GM19372 (cell line): ENCODE results near the gene RGN.
"Not testable (repeated sequence)": the region's sequence is repeated elsewhere in the genome, so short reads cannot be mapped to it uniquely, and the experiment has no call there.

Experiments
- ATAC-seq: cut with Tn5 transposase; IDR thresholded peaks from one replicate; pipeline ENCODE4 v1.9.1; 2021; ENCODE audit warnings: mild to moderate bottlenecking, low read depth, moderate library complexity; ENCODE audit not compliant: unreplicated experiment

The RGN gene

GRCh38 chrX:47112316-47112954 is 34.2 kb downstream of the RGN start:
- ATAC-seq = no peak

- ATAC-seq = not testable (repeated sequence)
Measured at GRCh38 chrX:47116551-47117110, 38.4 kb downstream of the RGN start.

GRCh38 chrX:47124466-47124865 is 46.2 kb downstream of the RGN start:
- not testable (repeated sequence) for ATAC-seq

GRCh38 chrX:47129157-47129898 is 51.1 kb downstream of the RGN start:
- peak; percentile 99 for ATAC-seq

- no peak for ATAC-seq
Measured at GRCh38 chrX:47129899-47130358, 51.7 kb downstream of the RGN start.

GRCh38 chrX:47133493-47133892 is 55.2 kb downstream of the RGN start:
- ATAC-seq = no peak

- ATAC-seq = not testable (repeated sequence)
Measured at GRCh38 chrX:47135650-47136049, 57.4 kb downstream of the RGN start.

DNA sequence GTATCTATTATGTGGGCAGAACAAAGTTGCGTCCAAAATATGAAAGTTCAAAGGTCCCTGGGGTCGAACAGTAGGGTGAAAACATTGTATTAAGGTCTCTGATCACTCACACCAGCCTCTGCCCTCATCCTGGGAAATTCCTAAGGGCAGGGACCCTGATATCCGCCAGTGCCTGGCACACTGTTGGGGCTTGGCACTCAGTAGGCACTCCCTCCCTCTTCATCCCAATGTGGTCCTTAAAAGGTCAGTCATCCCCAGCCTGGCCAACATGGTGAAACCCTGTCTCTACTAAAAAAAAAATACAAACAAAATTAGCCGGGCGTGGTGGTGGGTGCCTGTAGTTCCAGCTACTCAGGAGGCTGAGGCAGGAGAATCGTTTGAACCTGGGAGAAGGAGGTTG is 59.9 kb downstream of the RGN start:
- no peak for ATAC-seq
